ENCODE data around the gene ST6GALNAC5.

Gene ST6GALNAC5

GRCh38 chr1:76998582-76999223 lies 131.4 kb downstream of the ST6GALNAC5 start:
- TF ChIP-seq CTCF (conservative IDR thresholded peaks at IDR 0.05; ENCODE audit: low read length): no peak
- peak; percentile 91 for DNase-seq (ENCODE audit: low read depth)
- H3K4me3 ChIP-seq (ENCODE audit: low read length): no peak overlapping the region

GRCh38 chr1:77007675-77008074 lies 140.4 kb downstream of the ST6GALNAC5 start:
- no peak for DNase-seq (ENCODE audit: low read depth)
- no peak for TF ChIP-seq CTCF (conservative IDR thresholded peaks at IDR 0.05; ENCODE audit: low read length)
- no peak overlapping the region for H3K4me3 ChIP-seq (ENCODE audit: low read length)

GRCh38 chr1:77010937-77011336 lies 143.7 kb downstream of the ST6GALNAC5 start:
- DNase-seq (ENCODE audit: low read depth): no peak
- H3K4me3 ChIP-seq (ENCODE audit: low read length): no peak overlapping the region
- no peak for TF ChIP-seq CTCF (conservative IDR thresholded peaks at IDR 0.05; ENCODE audit: low read length)

GRCh38 chr1:77012066-77012465 lies 144.8 kb downstream of the ST6GALNAC5 start:
- peak; percentile 34 for DNase-seq (ENCODE audit: low read depth)
- no peak overlapping the region for H3K4me3 ChIP-seq (ENCODE audit: low read length)
- no peak for TF ChIP-seq CTCF (conservative IDR thresholded peaks at IDR 0.05; ENCODE audit: low read length)

GRCh38 chr1:77014073-77014788 lies 147.0 kb downstream of the ST6GALNAC5 start:
- DNase-seq (ENCODE audit: low read depth): peak; percentile 43
- no peak overlapping the region for H3K4me3 ChIP-seq (ENCODE audit: low read length)
- no peak for TF ChIP-seq CTCF (conservative IDR thresholded peaks at IDR 0.05; ENCODE audit: low read length)

- no peak for TF ChIP-seq CTCF (conservative IDR thresholded peaks at IDR 0.05; ENCODE audit: low read length)
- no peak for DNase-seq (ENCODE audit: low read depth)
- H3K4me3 ChIP-seq (ENCODE audit: low read length): no peak overlapping the region
Observed at GRCh38 chr1:77015748-77016341, 148.6 kb downstream of the ST6GALNAC5 start.
